OCI-LY3 (cell line): ENCODE data around the gene CYGB.

Source experiments
- CTCF ChIP-seq: fragments of 200-600, 300-600 bp; sonication (generic); IDR thresholded peaks from 2 replicates; pipeline ENCODE4 v1.5.1; 2014; ENCODE audit warnings: antibody characterized with exemption, low read length, low read depth
- EZH2phosphoT487 ChIP-seq: fragments of 200-600 bp; shearing (Covaris generic); IDR thresholded peaks from 2 replicates; pipeline ENCODE4 v1.6.1; 2018; ENCODE audit warnings: antibody characterized with exemption, mixed run types, low read depth

- no peak for TF ChIP-seq CTCF
- no peak for TF ChIP-seq EZH2phosphoT487
Observed at GRCh38 chr17:76570457-76570856, 32.9 kb upstream of the CYGB start.
